Common myeloid progenitor, CD34-positive (primary cell): Measurements from ENCODE around the gene PRR15L.
A peak's percentile ranks its signal among the peaks of the same experiment; 100 is the strongest.

Experiments
- CTCF ChIA-PET: fragments of 350-600 bp; sonication (Branson Sonifier 250); formaldehyde crosslinking; loops from one replicate; lab custom pipeline; 2021; ENCODE audit warnings: antibody characterized with exemption; lab: Charles Lee
- POLR2A ChIA-PET: fragments of 350-600 bp; sonication (Branson Sonifier 250); formaldehyde crosslinking; loops from one replicate; lab custom pipeline; 2021; ENCODE audit warnings: antibody characterized with exemption; lab: Charles Lee
- DNase-seq, 3 donors: peaks; one replicate each; pipeline versions ENCODE4 v3.0.0 to v3.0.0-alpha.2; 2013
- H3K27ac ChIP-seq, 2 experiments: 1 replicate in 1 of 2; 2 replicates in 1 of 2; pipeline ENCODE4 v1.7.0; 2013; ENCODE audit warnings: inconsistent platforms in 2 of 2, low read length in 2 of 2, mild to moderate bottlenecking in 2 of 2, low read depth in 1 of 2, moderate library complexity in 1 of 2; ENCODE audit not compliant: severe bottlenecking in 2 of 2, insufficient read depth in 1 of 2, poor library complexity in 1 of 2
- H3K27me3 ChIP-seq, 5 experiments: replicated peaks in 2 of 5; 1 replicate in 3 of 5; 2 replicates in 2 of 5; pipeline versions ENCODE4 v1.6.1 to v1.7.0; 2013; ENCODE audit warnings: low read length in 4 of 5, mild to moderate bottlenecking in 2 of 5, moderate library complexity in 2 of 5, inconsistent platforms in 1 of 5; ENCODE audit not compliant: insufficient read depth in 5 of 5, control insufficient read depth in 4 of 5
- H3K36me3 ChIP-seq, 4 experiments: 1 replicate in 2 of 4; 2 replicates in 2 of 4; pipeline versions ENCODE4 v1.6.1 to v1.7.0; 2013; ENCODE audit warnings: low read length in 3 of 4, control low read depth in 1 of 4, mild to moderate bottlenecking in 1 of 4; ENCODE audit not compliant: control insufficient read depth in 4 of 4, insufficient read depth in 4 of 4
- H3K4me1 ChIP-seq, 4 experiments: 1 replicate in 3 of 4; 2 replicates in 1 of 4; pipeline versions ENCODE4 v1.6.1 to v1.7.1; 2013; ENCODE audit warnings: low read length in 3 of 4, mild to moderate bottlenecking in 3 of 4, control low read depth in 1 of 4, inconsistent platforms in 1 of 4, moderate library complexity in 1 of 4; ENCODE audit not compliant: control insufficient read depth in 4 of 4, insufficient read depth in 4 of 4; ENCODE audit errors: control extremely low read depth in 1 of 4
- H3K4me3 ChIP-seq, 7 experiments: 1 replicate in 4 of 7; 2 replicates in 3 of 7; pipeline versions ENCODE4 v1.5.1 to v1.7.0; 2013; ENCODE audit warnings: mild to moderate bottlenecking in 7 of 7, low read length in 6 of 7, moderate library complexity in 6 of 7, inconsistent platforms in 2 of 7, low read depth in 2 of 7, control low read depth in 1 of 7; ENCODE audit not compliant: insufficient read depth in 4 of 7, control insufficient read depth in 1 of 7; ENCODE audit errors: extremely low read depth in 1 of 7
- H3K9me3 ChIP-seq, 5 experiments: 1 replicate in 4 of 5; 2 replicates in 1 of 5; pipeline versions ENCODE4 v1.6.1 to v1.7.1; 2013; ENCODE audit warnings: low read length in 4 of 5, mild to moderate bottlenecking in 2 of 5, inconsistent platforms in 1 of 5, low read depth in 1 of 5, moderate library complexity in 1 of 5; ENCODE audit not compliant: control insufficient read depth in 4 of 5, insufficient read depth in 2 of 5; ENCODE audit errors: control extremely low read depth in 1 of 5
- WGBS: methylation state at CpG from one replicate; pipeline ENCODE4 v1.1.5; 2013; ENCODE audit not compliant: insufficient coverage; 5-methylcytosine and 5-hydroxymethylcytosine counted together

PRR15L gene

DNA sequence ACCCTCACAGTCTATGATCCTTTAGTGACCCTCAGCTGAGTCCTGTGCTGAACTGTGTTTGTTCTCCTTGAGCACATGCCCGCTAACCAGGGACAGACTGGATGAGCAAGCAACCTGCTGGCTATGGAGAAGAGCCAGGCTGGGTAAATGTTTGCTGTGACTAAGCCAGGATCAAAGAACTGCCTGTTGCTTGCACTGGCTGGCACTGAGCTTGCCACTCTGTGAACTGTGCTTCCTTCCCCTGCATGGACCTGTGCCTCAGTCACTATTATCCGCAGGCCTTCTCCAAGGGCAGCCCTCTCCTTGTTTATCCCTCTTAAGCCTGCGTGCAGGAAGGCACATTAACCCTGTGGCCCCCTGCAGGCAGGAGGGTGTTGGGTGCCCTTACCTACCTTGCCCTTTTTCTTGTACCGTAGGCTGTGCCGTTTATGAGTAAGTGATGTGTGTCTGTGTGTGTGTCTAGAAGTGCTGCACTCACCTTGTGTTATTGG is 8.9 kb downstream of the PRR15L start:
- WGBS: 93% methylated on average over 3 of the region's 5 CpGs
- Histone ChIP-seq H3K27ac (no peak overlapping the region), H3K36me3 (peaks cover 2 to 37% (median 13%) of the 10 kb centered on the region in 4 experiments), H3K4me1 (peaks cover 2 to 59% (median 36%) of the 10 kb centered on the region in 4 experiments), H3K9me3 (no peaks in the 10 kb centered on the region), H3K27me3 (no peaks in the 10 kb centered on the region), H3K4me3 (no peak overlapping the region)
- POLR2A ChIA-PET: interaction anchor here (1.5 kb wide), 1 partner anchor 53 kb away, joined by 3 read pairs; the partner anchor contains the start of gene SP2
- DNase-seq: no peak
- CTCF ChIA-PET: interaction anchor here (1.4 to 21.8 kb wide), 7 partner anchors 10 to 108 kb away, joined by 3 to 504 read pairs (median 8); partner anchors contain the start of genes CDK5RAP3, PNPO and PRR15L

- 0% methylated on average over 1 of the region's 2 CpGs for WGBS
- peak; percentile 82 to 88 (median 87) for DNase-seq
- peaks cover 2 to 40% (median 13%) of the 10 kb centered on the region in 4 experiments for H3K36me3 ChIP-seq
- H3K9me3 ChIP-seq: no peaks in the 10 kb centered on the region
- no peak overlapping the region for H3K27ac ChIP-seq
- peaks cover 5 to 66% (median 39%) of the 10 kb centered on the region in 4 experiments for H3K4me1 ChIP-seq
- POLR2A ChIA-PET: interaction anchor here (0.7 to 0.9 kb wide), 2 partner anchors 24 to 50 kb away, joined by 3 read pairs; partner anchors contain the start of gene CDK5RAP3
- CTCF ChIA-PET: interaction anchor here (0.8 to 21.8 kb wide), 18 partner anchors 10 to 106 kb away, joined by 3 to 504 read pairs (median 4); partner anchors contain the start of genes CDK5RAP3, NFE2L1, PRR15L and SCRN2
- no peaks in the 10 kb centered on the region for H3K27me3 ChIP-seq
- H3K4me3 ChIP-seq: no peak overlapping the region
Measured at GRCh38 chr17:47946929-47947397, 10.7 kb downstream of the PRR15L start.

- WGBS: 96% methylated on average over 5 of the region's 6 CpGs
- H3K36me3 ChIP-seq: peaks cover 2 to 40% (median 13%) of the 10 kb centered on the region in 4 experiments
Measured at GRCh38 chr17:47946516-47946915, 11.2 kb downstream of the PRR15L start.

GRCh38 chr17:47945529-47946508 is 11.9 kb downstream of the PRR15L start:
- no peaks in the 10 kb centered on the region for H3K9me3 ChIP-seq
- H3K27me3 ChIP-seq: no peaks in the 10 kb centered on the region
- POLR2A ChIA-PET: no interaction called here
- H3K36me3 ChIP-seq: peaks cover 2 to 40% (median 13%) of the 10 kb centered on the region in 4 experiments
- 94% methylated on average over 10 of the region's 10 CpGs for WGBS
- H3K27ac ChIP-seq: no peak overlapping the region
- peaks cover 8 to 66% (median 42%) of the 10 kb centered on the region in 4 experiments for H3K4me1 ChIP-seq
- H3K4me3 ChIP-seq: no peak overlapping the region
- CTCF ChIA-PET: interaction anchor here (0.5 to 21.8 kb wide), 23 partner anchors 9 to 567 kb away, joined by 3 to 504 read pairs (median 4); partner anchors contain the start of genes CDK5RAP3, NFE2L1, PRR15L and SCRN2
- DNase-seq: no peak

More at GRCh38 chr17:47946516-47946915, 11.2 kb downstream of the PRR15L start:
- ChIA-PET CTCF (interaction anchor here (0.8 to 21.8 kb wide), 19 partner anchors 10 to 109 kb away, joined by 3 to 504 read pairs (median 4); partner anchors contain the start of genes CDK5RAP3, NFE2L1, PRR15L and SCRN2), POLR2A (no interaction called here)
- Histone ChIP-seq H3K4me3 (no peak overlapping the region), H3K9me3 (no peaks in the 10 kb centered on the region), H3K27ac (no peak overlapping the region), H3K4me1 (peaks cover 8 to 67% (median 39%) of the 10 kb centered on the region in 4 experiments), H3K27me3 (no peaks in the 10 kb centered on the region)
- DNase-seq: no peak

DNA sequence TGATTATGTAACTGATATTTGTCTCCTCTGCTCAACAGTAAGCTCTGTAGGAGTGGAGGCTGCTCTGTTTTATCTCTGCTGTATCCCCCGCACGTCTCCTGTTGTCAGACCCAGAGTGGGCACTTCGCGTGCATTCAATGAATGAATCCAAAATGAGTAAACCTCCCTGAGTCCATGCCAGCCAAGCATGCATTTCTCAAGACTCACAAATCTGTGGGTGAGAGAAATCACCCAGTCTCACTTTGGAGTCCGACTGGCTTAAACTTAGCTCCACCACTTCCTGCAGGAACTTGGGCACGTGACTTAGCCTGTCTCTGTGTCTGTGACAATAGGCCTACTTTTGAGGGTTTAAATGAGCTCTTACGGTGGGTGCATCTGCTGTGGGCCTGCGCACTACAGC is 12.6 kb downstream of the PRR15L start:
- Histone ChIP-seq H3K36me3 (peaks cover 2 to 40% (median 13%) of the 10 kb centered on the region in 4 experiments), H3K4me1 (peaks cover 8 to 64% (median 38%) of the 10 kb centered on the region in 4 experiments), H3K9me3 (no peaks in the 10 kb centered on the region), H3K27ac (no peak overlapping the region), H3K27me3 (no peaks in the 10 kb centered on the region), H3K4me3 (no peak overlapping the region)
- CTCF ChIA-PET: interaction anchor here (0.5 to 21.8 kb wide), 9 partner anchors 15 to 566 kb away, joined by 3 to 504 read pairs (median 4); partner anchors contain the start of genes CDK5RAP3 and PRR15L
- 51% methylated on average over 5 of the region's 8 CpGs for WGBS
- POLR2A ChIA-PET: no interaction called here
- DNase-seq: peak in 1 of 3 donors; percentile 26

- Histone ChIP-seq H3K36me3 (peaks cover 2 to 29% (median 13%) of the 10 kb centered on the region in 4 experiments), H3K4me3 (peak overlapping the region in 3 of 7 experiments; percentile 80 to 90 (median 87)), H3K9me3 (no peaks in the 10 kb centered on the region), H3K4me1 (peaks cover 6 to 58% (median 28%) of the 10 kb centered on the region in 4 experiments), H3K27ac (peak overlapping the region in 1 of 2 experiments; percentile 81), H3K27me3 (no peaks in the 10 kb centered on the region)
- POLR2A ChIA-PET: no interaction called here
- WGBS: 88% methylated on average over 3 of the region's 6 CpGs
- CTCF ChIA-PET: interaction anchor here (1.0 to 21.8 kb wide), 5 partner anchors 8 to 111 kb away, joined by 3 to 504 read pairs (median 3); partner anchors contain the start of genes CDK5RAP3, LRRC46, MRPL10 and PRR15L
- DNase-seq: no peak
Measured at GRCh38 chr17:47942568-47942967, 15.1 kb downstream of the PRR15L start.
